Activated naive CD4-positive, alpha-beta T cell treated with anti-CD3 and anti-CD28 coated beads, Interleukin-2, amount 50 U/mL, for 24 hours (primary cell): ENCODE measurements around the gene IER5L.
A peak's percentile ranks its signal among the peaks of the same experiment; 100 is the strongest.

Experiments used
- H3K27ac Mint-ChIP-seq: one replicate; pipeline ENCODE4 v1.8.0; 2021; ENCODE audit warnings: mild to moderate bottlenecking, mixed read lengths
- H3K27me3 Mint-ChIP-seq: one replicate; pipeline ENCODE4 v1.8.0; 2021; ENCODE audit warnings: mixed read lengths
- H3K36me3 Mint-ChIP-seq: one replicate; pipeline ENCODE4 v1.8.0; 2021; ENCODE audit warnings: mixed read lengths
- H3K4me1 Mint-ChIP-seq: one replicate; pipeline ENCODE4 v1.8.0; 2021; ENCODE audit warnings: mixed read lengths
- H3K4me3 Mint-ChIP-seq: one replicate; pipeline ENCODE4 v1.8.0; 2021; ENCODE audit warnings: mild to moderate bottlenecking, mixed read lengths
- H3K9me3 Mint-ChIP-seq: one replicate; pipeline ENCODE4 v1.8.0; 2021; ENCODE audit warnings: mixed read lengths

Gene IER5L

GRCh38 chr9:129142138-129142935 lies 35.7 kb downstream of the IER5L start:
- no peaks in the 10 kb centered on the region for H3K9me3 Mint-ChIP-seq
- H3K4me1 Mint-ChIP-seq: peaks cover 40% of the 10 kb centered on the region
- no peak overlapping the region for H3K4me3 Mint-ChIP-seq
- no peaks in the 10 kb centered on the region for H3K27me3 Mint-ChIP-seq
- H3K36me3 Mint-ChIP-seq: no peaks in the 10 kb centered on the region
- no peak overlapping the region for H3K27ac Mint-ChIP-seq

GRCh38 chr9:129141066-129142041 lies 36.7 kb downstream of the IER5L start:
- H3K9me3 Mint-ChIP-seq: no peaks in the 10 kb centered on the region
- peaks cover 40% of the 10 kb centered on the region for H3K4me1 Mint-ChIP-seq
- peak overlapping the region; percentile 65 for H3K4me3 Mint-ChIP-seq
- H3K36me3 Mint-ChIP-seq: no peaks in the 10 kb centered on the region
- peak overlapping the region; percentile 79 for H3K27ac Mint-ChIP-seq
- H3K27me3 Mint-ChIP-seq: no peaks in the 10 kb centered on the region

- H3K4me3 Mint-ChIP-seq: peak overlapping the region; percentile 88
- H3K4me1 Mint-ChIP-seq: peaks cover 40% of the 10 kb centered on the region
- no peaks in the 10 kb centered on the region for H3K9me3 Mint-ChIP-seq
- H3K27me3 Mint-ChIP-seq: no peaks in the 10 kb centered on the region
- H3K27ac Mint-ChIP-seq: peak overlapping the region; percentile 98
- no peaks in the 10 kb centered on the region for H3K36me3 Mint-ChIP-seq
Observed at GRCh38 chr9:129140397-129141065, 37.5 kb downstream of the IER5L start.

- Mint-ChIP-seq H3K36me3 (no peaks in the 10 kb centered on the region), H3K27ac (peak overlapping the region; percentile 98), H3K4me3 (peak overlapping the region; percentile 88), H3K4me1 (peaks cover 40% of the 10 kb centered on the region), H3K9me3 (no peaks in the 10 kb centered on the region), H3K27me3 (no peaks in the 10 kb centered on the region)
Observed at GRCh38 chr9:129139993-129140396, 38.1 kb downstream of the IER5L start.

GRCh38 chr9:129139233-129139992 lies 38.6 kb downstream of the IER5L start:
- Mint-ChIP-seq H3K9me3 (no peaks in the 10 kb centered on the region), H3K4me1 (peaks cover 40% of the 10 kb centered on the region), H3K27me3 (no peaks in the 10 kb centered on the region), H3K36me3 (no peaks in the 10 kb centered on the region), H3K4me3 (peak overlapping the region; percentile 88), H3K27ac (peak overlapping the region; percentile 98)

GRCh38 chr9:129138476-129139232 lies 39.4 kb downstream of the IER5L start:
- no peaks in the 10 kb centered on the region for H3K9me3 Mint-ChIP-seq
- H3K27ac Mint-ChIP-seq: peak overlapping the region; percentile 98
- peaks cover 36% of the 10 kb centered on the region for H3K4me1 Mint-ChIP-seq
- H3K27me3 Mint-ChIP-seq: no peaks in the 10 kb centered on the region
- H3K4me3 Mint-ChIP-seq: peak overlapping the region; percentile 88
- peaks cover 2% of the 10 kb centered on the region for H3K36me3 Mint-ChIP-seq

GRCh38 chr9:129138144-129138462 lies 40.0 kb downstream of the IER5L start:
- no peaks in the 10 kb centered on the region for H3K9me3 Mint-ChIP-seq
- H3K27me3 Mint-ChIP-seq: no peaks in the 10 kb centered on the region
- peaks cover 5% of the 10 kb centered on the region for H3K36me3 Mint-ChIP-seq
- H3K4me3 Mint-ChIP-seq: no peak overlapping the region
- peaks cover 33% of the 10 kb centered on the region for H3K4me1 Mint-ChIP-seq
- H3K27ac Mint-ChIP-seq: no peak overlapping the region

GRCh38 chr9:129137292-129138143 lies 40.5 kb downstream of the IER5L start:
- no peak overlapping the region for H3K4me3 Mint-ChIP-seq
- peaks cover 5% of the 10 kb centered on the region for H3K36me3 Mint-ChIP-seq
- peaks cover 27% of the 10 kb centered on the region for H3K4me1 Mint-ChIP-seq
- no peak overlapping the region for H3K27ac Mint-ChIP-seq
- H3K27me3 Mint-ChIP-seq: no peaks in the 10 kb centered on the region
- H3K9me3 Mint-ChIP-seq: no peaks in the 10 kb centered on the region

- no peaks in the 10 kb centered on the region for H3K27me3 Mint-ChIP-seq
- H3K36me3 Mint-ChIP-seq: peaks cover 5% of the 10 kb centered on the region
- peaks cover 28% of the 10 kb centered on the region for H3K4me1 Mint-ChIP-seq
- H3K9me3 Mint-ChIP-seq: no peaks in the 10 kb centered on the region
- no peak overlapping the region for H3K4me3 Mint-ChIP-seq
- no peak overlapping the region for H3K27ac Mint-ChIP-seq
Observed at GRCh38 chr9:129136446-129137035, 41.5 kb downstream of the IER5L start.

GRCh38 chr9:129135476-129135875 lies 42.6 kb downstream of the IER5L start:
- H3K4me1 Mint-ChIP-seq: peaks cover 20% of the 10 kb centered on the region
- H3K9me3 Mint-ChIP-seq: no peaks in the 10 kb centered on the region
- no peak overlapping the region for H3K4me3 Mint-ChIP-seq
- H3K36me3 Mint-ChIP-seq: peaks cover 9% of the 10 kb centered on the region
- H3K27me3 Mint-ChIP-seq: no peaks in the 10 kb centered on the region
- no peak overlapping the region for H3K27ac Mint-ChIP-seq

- Mint-ChIP-seq H3K4me3 (no peak overlapping the region), H3K36me3 (peaks cover 9% of the 10 kb centered on the region), H3K27me3 (no peaks in the 10 kb centered on the region), H3K4me1 (peaks cover 6% of the 10 kb centered on the region), H3K9me3 (no peaks in the 10 kb centered on the region), H3K27ac (no peak overlapping the region)
Observed at GRCh38 chr9:129133082-129133481, 45.0 kb downstream of the IER5L start.

GRCh38 chr9:129131300-129132145 lies 46.5 kb downstream of the IER5L start:
- Mint-ChIP-seq H3K9me3 (no peaks in the 10 kb centered on the region), H3K27ac (no peak overlapping the region), H3K27me3 (no peaks in the 10 kb centered on the region), H3K4me3 (no peak overlapping the region), H3K4me1 (peaks cover 6% of the 10 kb centered on the region), H3K36me3 (peaks cover 11% of the 10 kb centered on the region)

GRCh38 chr9:129130791-129131190 lies 47.3 kb downstream of the IER5L start:
- Mint-ChIP-seq H3K27me3 (no peaks in the 10 kb centered on the region), H3K27ac (no peak overlapping the region), H3K4me1 (peaks cover 6% of the 10 kb centered on the region), H3K9me3 (no peaks in the 10 kb centered on the region), H3K4me3 (no peak overlapping the region), H3K36me3 (peaks cover 11% of the 10 kb centered on the region)
